Measurements from ENCODE around the gene LRCH1.

LRCH1 gene

DNA sequence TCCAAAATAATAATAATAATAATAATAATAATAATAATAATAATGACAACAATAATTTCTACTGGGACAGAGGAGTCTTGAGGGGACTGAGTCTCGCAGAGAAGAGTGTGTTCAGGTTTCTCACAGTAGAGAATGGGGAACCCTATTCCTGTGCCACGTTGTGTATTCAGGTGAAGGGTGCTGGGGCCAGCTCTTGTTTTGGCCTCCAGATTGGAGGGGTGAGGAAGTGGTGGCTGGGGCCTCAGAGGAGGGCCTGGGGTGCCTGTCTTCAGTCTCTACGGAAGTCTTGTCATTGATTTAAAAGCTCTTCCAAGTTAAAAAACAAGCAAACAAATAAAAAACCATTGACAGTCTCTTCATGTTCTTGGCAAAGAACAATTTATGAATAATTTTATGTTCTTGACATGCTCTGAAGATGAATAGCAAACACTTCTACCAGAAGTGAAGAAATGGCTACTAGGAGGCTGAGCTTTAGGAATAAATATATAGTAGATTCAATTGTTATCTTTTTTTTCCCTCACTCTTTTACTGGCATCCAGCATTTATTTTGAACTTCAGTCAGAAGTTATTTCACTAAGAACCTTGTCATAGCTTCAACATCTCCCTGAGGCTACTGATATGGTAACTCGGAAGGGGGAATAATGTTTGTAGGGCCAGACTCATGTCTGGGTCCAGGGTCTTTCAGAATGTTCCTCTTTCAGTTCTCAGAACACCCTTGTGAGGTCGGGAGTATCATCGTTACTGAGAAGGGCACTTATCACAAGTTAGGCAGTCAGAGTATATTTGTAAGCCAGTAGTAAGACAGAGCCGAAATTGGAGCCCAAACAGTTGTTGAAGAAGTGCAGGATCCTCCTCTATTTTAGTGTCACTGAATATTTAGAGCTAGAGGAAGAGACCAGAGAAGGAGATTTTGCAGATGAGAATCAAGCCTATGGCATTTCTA, 13.1 kb downstream of the LRCH1 start:
- no peak for DNase-seq

- DNase-seq = no peak
Observed at GRCh38 chr13:46567671-46568070, 14.7 kb downstream of the LRCH1 start.

DNA sequence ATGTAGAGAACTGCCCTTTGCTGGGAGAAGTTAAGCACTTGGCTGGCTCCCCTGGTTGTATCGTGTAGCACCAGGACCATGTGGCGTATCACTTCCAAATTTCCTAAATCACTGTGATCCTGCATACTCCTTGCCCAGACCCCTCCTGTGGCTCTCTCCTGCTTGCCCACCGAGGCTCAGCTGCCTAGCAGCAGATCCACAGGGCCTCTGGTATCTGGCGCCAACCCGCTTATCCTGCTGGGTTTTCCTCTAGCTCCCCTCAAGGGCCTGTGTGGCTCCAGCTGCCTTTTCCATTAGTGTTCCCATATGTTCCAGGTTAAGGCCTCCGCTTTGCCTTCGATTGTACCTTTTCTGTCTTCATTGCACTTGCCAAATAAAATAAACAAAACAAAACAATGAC, 16.5 kb downstream of the LRCH1 start:
- peak; percentile 49 to 77 for DNase-seq

DNA sequence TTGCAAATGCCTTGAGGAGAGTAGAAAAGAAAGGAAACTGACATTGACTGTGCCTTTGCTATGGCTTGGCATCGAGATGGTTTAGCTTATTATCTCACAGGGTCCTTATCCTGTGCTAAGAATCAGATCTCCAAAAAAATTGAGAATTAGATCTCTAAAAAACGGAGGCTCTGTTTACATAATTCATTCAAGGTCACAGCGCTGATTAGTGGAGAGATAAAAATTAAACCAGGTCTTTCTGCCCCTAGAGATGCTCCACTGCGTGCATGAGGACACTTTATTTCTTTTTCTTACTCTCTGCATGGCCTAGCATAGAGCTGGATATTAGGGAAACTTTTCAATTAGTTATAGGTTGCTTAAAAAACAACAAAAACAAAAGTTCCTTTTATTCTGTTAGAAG, 17.3 kb downstream of the LRCH1 start:
- no peak for DNase-seq

DNA sequence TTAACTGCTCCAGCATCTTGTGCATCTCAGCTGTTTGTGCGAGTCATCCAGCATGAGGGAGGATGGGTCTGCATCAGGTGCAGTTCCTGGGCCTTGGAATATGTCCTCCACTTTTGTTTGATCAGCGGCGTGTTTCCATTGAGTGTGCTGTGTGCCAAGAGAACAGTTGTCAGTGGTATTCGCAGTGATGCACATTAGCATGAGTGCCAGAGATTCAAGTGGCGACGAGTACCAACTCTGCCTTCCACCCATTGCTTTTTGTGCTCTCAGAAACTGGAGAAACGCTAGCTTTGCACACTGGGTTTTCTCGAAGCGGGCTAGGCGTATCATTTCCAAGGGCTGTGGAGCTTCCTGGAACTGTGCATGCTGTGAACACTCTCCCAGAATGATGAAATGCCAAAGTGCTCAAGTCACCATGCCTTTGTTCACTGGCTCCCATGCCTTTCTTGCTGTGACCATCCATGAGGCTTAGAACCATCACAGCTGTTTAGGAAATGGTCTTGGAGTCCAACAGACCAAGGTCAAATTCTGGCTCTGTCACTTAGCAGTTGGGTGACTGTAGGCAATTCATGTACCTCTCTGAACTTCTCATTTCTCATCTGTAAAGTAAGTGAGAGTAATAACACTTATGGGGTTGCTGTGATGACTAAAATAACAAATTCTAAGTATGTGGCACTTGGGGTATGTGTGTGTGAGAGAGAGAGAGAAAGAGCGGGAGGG, 18.4 kb downstream of the LRCH1 start:
- DNase-seq = peak; percentile 62 to 85

GRCh38 chr13:46571909-46572595, 19.1 kb downstream of the LRCH1 start:
- no peak for DNase-seq

GRCh38 chr13:46572752-46573431, 19.9 kb downstream of the LRCH1 start:
- DNase-seq = no peak

GRCh38 chr13:46575301-46575771, 22.4 kb downstream of the LRCH1 start:
- DNase-seq = no peak

- DNase-seq = peak; percentile 33 to 58
Observed at GRCh38 chr13:46575818-46576221, 22.9 kb downstream of the LRCH1 start.

GRCh38 chr13:46576762-46577161, 23.8 kb downstream of the LRCH1 start:
- no peak for DNase-seq

DNA sequence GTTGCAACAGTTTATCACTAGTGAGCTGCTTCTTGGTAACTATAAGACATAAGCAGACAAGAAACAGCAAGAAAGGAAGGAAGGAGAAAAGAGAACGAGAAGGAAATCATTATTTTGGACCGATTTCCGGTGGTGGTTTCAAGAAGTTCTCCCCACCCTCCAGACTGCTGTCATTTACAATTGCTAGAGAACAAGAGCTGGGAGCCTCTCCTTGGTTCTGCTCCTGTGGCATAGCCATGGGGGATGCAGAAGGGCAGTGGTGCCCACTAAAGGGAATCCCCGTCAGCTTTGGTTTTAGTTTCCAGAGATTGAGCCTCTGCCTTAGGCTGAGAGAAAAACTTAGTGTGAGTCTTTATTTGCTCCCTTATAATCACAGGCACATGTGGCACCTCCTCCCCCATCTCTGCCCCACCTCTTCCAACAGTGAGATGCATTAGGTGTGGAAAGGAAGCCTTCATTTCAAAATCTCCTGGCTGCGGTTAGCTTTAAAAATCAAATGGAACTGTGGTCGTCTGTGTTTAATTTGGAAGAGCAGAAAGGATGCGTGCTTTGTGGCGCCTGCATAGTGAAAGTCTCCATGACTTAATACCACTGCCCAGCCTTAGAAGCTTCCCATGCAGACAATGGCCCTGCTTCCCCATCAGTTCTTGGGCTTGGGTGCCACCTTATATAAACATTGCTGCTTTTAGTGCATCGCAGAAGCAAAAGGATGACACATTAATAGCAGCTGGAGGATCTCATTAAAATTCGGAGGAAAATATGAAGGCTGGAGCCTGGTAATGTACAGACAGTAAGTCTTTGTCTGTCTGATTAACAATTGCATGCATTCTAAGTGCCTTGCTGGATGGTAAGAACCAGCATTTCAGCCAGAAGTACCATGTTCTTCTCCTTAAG, 25.0 kb downstream of the LRCH1 start:
- no peak for DNase-seq

DNA sequence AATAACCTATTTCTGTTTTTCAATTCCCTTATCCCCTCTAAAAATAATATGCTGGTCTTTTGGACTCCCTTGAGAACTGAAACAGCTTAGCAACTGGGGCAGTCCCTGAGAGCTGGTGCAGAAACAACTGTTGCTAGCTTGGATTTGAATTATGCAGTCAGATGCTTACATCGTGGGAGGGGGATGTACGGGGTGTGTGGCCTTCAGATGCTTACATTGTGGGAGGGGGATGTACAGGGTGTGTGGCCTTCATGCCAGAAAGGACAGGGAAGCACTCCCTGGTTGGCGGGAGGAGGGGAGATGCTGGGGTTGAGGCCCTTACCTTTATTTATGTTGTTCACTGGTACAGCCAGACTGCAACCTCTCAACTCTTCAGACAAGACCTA, 25.6 kb downstream of the LRCH1 start:
- DNase-seq = no peak

DNA sequence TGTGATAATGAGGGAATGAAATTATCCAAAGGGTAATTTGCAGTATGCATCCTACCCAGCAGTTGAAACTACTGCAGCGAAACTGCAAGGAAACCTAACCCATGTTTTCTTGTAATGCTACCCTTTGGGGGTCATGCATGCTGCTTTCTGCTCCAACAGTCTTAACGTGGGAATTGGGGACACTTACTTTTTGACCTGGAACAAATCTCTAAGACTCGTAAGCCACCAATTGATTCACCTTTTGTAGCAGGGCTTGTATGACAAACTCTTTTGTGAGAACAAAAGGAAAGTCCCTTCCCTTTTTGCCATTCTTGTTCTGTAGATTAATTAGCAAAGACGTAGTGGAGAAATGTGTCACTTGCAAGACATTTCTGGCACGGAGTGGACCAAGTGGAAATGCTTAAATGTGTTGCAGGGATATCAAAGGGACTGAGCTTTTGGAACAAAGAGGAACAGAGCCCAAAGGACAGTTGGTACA, 27.4 kb downstream of the LRCH1 start:
- DNase-seq = no peak

DNA sequence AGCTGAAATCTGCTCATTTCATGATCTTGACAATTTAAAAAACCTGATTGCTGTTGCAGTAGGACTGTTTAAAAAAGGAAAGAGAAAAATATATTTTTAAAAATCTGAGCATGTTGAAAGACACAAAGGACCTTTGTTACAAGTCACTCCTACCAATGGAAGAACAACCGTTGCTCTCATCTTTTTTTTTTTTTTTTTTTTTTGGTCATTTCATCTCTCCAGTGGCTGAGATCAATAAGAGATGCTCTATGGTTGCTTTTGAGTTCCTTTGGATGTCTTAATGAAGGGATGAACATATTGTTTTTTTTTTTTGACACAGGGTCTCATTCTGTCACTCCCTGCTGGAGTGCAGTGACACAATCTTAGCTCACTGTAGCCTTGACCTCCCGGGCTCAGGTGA, 29.2 kb downstream of the LRCH1 start:
- DNase-seq = no peak

GRCh38 chr13:46586751-46587514, 34.0 kb downstream of the LRCH1 start:
- no peak for DNase-seq

DNA sequence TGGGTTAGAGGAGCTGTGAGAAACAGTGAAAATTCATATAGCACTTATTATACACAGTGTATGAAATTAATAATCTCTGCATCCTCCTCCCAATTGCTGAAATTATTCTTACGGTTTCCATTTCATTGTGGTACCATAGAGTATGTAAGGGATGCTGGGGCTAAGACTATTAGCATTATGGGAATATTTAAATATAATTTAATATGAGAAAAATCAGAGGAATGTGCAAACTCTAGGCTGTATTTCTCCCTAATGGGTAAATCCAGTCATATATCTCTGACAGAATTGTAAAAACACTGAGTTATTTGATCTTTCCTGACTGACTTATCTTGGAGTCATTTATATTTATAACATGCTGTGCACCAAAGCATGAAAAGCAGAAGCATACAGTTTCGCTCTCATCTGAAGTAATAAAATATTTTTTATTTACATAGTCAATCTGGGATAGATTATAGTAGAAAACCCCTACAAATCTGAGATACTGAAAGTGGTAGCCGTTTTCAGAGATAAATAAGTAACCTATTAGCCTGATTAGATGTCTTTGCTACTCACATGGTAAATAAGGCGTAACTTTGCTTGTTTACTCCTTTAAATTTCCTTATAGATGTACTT, 34.9 kb downstream of the LRCH1 start:
- DNase-seq = no peak

DNA sequence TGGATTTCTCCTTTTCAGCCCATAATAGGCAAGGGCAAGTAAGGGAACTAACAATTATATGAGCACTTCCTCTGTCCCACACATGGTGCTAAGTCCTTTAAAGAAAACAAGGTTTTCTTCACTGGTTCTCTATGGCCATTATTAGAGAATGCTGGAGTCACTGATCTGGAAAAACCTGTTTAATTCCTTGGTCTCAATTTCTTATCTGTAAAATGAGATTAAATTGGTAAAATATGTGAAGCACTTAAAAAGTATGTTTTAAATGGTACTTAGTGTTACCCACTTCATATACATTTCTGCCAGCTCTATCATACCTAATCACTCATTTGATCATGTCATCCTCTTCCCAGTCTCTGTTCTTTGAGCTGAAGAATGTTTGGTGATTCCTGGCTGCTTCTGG, 39.4 kb downstream of the LRCH1 start:
- DNase-seq = no peak

- DNase-seq = no peak
Observed at GRCh38 chr13:46593398-46593797, 40.4 kb downstream of the LRCH1 start.

- peak in 1 of 2 experiments; percentile 32 for DNase-seq
Observed at GRCh38 chr13:46594374-46595078, 41.6 kb downstream of the LRCH1 start.
